IPS DF 6.9 (cell line): ENCODE measurements around the gene NR5A2.

Source experiments
- DNase-seq: peaks from one replicate; pipeline ENCODE4 v3.0.0-alpha.2; 2013; ENCODE audit warnings: low read depth, low spot score
- H3K27ac ChIP-seq: one replicate; pipeline ENCODE4 v1.5.1; 2013; ENCODE audit warnings: low read length, control low read depth
- H3K27me3 ChIP-seq: 2 replicates; pipeline ENCODE4 v1.6.1; 2013; ENCODE audit warnings: mild to moderate bottlenecking, low read length; ENCODE audit not compliant: control insufficient read depth, insufficient read depth
- H3K36me3 ChIP-seq: 2 replicates; pipeline ENCODE4 v1.6.1; 2013; ENCODE audit warnings: low read length; ENCODE audit not compliant: control insufficient read depth, insufficient read depth
- H3K4me1 ChIP-seq: 2 replicates; pipeline ENCODE4 v1.6.1; 2013; ENCODE audit warnings: low read length; ENCODE audit not compliant: control insufficient read depth, insufficient read depth
- H3K4me3 ChIP-seq: 2 replicates; pipeline ENCODE4 v1.5.1; 2013; ENCODE audit warnings: mild to moderate bottlenecking, low read length
- H3K9me3 ChIP-seq: 2 replicates; pipeline ENCODE4 v1.6.1; 2013; ENCODE audit warnings: low read length, inconsistent platforms; ENCODE audit not compliant: control insufficient read depth, insufficient read depth
- WGBS: extraction: QIAGEN DNeasy Blood & Tissue Kit; methylation state at CpG from one replicate; pipeline ENCODE4 v1.1.7; 2013; ENCODE audit warnings: mixed read lengths, missing lambda C conversion rate; ENCODE audit not compliant: insufficient read length, insufficient coverage; 5-methylcytosine and 5-hydroxymethylcytosine counted together

Gene NR5A2

DNA sequence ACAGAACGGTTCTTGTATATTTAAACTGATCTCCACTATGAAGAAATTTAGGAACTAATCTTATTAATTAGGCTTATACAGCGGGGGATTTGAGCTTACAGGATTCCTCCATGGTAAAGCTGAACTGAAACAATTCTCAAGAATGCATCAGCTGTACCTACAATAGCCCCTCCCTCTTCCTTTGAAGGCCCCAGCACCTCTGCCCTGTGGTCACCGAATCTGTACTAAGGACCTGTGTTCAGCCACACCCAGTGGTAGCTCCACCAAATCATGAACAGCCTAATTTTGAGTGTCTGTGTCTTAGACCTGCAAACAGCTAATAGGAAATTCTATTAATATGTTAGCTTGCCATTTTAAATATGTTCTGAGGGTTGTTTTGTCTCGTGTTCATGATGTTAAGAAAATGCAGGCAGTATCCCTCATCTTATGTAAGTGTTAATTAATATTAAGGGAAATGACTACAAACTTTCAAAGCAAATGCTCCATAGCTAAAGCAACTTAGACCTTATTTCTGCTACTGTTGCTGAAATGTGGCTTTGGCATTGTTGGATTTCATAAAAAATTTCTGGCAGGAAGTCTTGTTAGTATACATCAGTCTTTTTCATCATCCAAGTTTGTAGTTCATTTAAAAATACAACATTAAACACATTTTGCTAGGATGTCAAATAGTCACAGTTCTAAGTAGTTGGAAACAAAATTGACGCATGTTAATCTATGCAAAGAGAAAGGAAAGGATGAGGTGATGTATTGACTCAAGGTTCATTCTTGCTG is 147.2 kb downstream of the NR5A2 start:
- DNase-seq: no peak
- WGBS: no CpG with 5 or more reads among the region's 5 CpGs
- Histone ChIP-seq H3K9me3 (no peaks in the 10 kb centered on the region), H3K27ac (no peak overlapping the region), H3K27me3 (no peaks in the 10 kb centered on the region), H3K36me3 (no peaks in the 10 kb centered on the region), H3K4me3 (no peak overlapping the region), H3K4me1 (no peaks in the 10 kb centered on the region)

- H3K27ac ChIP-seq: no peak overlapping the region
- WGBS: no CpG with 5 or more reads among the region's 7 CpGs
Observed at GRCh38 chr1:200176181-200176580, 148.7 kb downstream of the NR5A2 start.

DNA sequence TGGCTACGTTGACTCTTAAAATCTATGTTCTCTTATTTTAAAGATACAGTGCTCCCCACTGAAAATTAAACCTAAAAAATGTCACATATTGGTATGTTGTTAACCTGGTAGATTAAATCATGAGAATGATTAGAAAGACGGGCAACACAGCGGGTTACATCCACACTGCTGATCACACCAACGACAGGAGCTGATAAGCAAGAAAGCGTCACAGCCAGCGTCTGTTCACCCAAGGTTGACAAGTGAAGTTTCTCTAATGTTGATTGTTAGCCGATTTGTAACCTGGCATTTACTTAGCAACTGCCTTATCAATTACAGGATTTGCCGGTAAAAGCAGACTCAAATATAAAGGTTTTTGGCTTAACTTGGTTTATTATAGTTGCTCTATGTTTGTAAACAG is 149.3 kb downstream of the NR5A2 start:
- Histone ChIP-seq H3K27me3 (no peaks in the 10 kb centered on the region), H3K36me3 (no peaks in the 10 kb centered on the region), H3K4me1 (no peaks in the 10 kb centered on the region), H3K4me3 (no peak overlapping the region), H3K9me3 (no peaks in the 10 kb centered on the region), H3K27ac (no peak overlapping the region)
- no peak for DNase-seq
- no CpG with 5 or more reads among the region's 8 CpGs for WGBS

More at GRCh38 chr1:200176181-200176580, 148.7 kb downstream of the NR5A2 start:
- no peaks in the 10 kb centered on the region for H3K27me3 ChIP-seq
- H3K4me3 ChIP-seq: no peak overlapping the region
- no peaks in the 10 kb centered on the region for H3K36me3 ChIP-seq
- H3K4me1 ChIP-seq: no peaks in the 10 kb centered on the region
- DNase-seq: no peak
- H3K9me3 ChIP-seq: no peaks in the 10 kb centered on the region

DNA sequence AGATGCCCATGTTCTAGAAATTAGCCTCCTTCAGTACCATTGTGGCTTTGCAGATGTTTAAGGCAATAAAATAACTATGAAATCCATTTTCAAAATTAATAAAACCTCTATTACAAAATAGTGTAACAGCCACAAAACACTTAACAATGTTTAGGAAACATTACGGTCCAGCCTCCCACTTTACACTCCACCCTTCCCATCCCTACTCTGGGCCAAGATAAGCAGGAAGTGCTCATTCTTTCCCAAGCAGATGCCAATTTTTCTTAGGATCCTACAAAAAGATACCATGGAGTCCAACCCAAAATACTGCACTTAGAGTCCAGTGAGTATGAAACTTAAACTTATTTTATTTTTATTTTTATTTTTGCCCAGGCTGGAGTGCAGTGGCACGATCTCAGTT is 150.8 kb downstream of the NR5A2 start:
- WGBS: no CpG with 5 or more reads among the region's 2 CpGs
- Histone ChIP-seq H3K36me3 (no peaks in the 10 kb centered on the region), H3K27me3 (no peaks in the 10 kb centered on the region), H3K4me3 (no peak overlapping the region), H3K27ac (no peak overlapping the region), H3K4me1 (no peaks in the 10 kb centered on the region), H3K9me3 (no peaks in the 10 kb centered on the region)
- DNase-seq: no peak

GRCh38 chr1:200179126-200179780 is 151.7 kb downstream of the NR5A2 start:
- H3K27ac ChIP-seq: no peak overlapping the region
- no peak overlapping the region for H3K4me3 ChIP-seq
- no peaks in the 10 kb centered on the region for H3K36me3 ChIP-seq
- no CpG with 5 or more reads among the region's 8 CpGs for WGBS
- no peak for DNase-seq
- no peaks in the 10 kb centered on the region for H3K4me1 ChIP-seq
- H3K27me3 ChIP-seq: no peaks in the 10 kb centered on the region
- no peaks in the 10 kb centered on the region for H3K9me3 ChIP-seq

- no peaks in the 10 kb centered on the region for H3K36me3 ChIP-seq
- WGBS: no CpG with 5 or more reads among the region's 4 CpGs
- H3K27me3 ChIP-seq: no peaks in the 10 kb centered on the region
- H3K4me1 ChIP-seq: no peaks in the 10 kb centered on the region
- H3K27ac ChIP-seq: no peak overlapping the region
- no peak for DNase-seq
- no peak overlapping the region for H3K4me3 ChIP-seq
- no peaks in the 10 kb centered on the region for H3K9me3 ChIP-seq
Observed at GRCh38 chr1:200179781-200180160, 152.3 kb downstream of the NR5A2 start.

DNA sequence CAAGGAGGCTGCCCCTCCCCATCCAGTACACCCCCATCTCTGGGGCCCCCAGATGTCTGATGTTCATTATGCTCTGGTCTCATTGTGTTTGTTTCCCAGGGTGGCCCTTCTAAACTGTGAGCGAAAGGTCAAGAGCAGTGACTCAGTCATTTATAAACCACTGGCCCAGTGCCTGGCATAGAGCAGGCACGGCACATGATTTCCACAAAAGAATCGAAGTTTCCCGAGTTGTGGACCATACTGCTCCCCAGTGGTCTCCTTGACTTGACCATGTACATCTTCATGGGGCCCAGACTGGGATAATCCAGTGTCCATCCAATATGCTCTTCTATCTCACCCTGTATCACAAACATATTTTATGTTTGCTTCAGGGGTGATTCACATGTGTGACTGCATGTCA is 153.3 kb downstream of the NR5A2 start:
- no CpG with 5 or more reads among the region's 4 CpGs for WGBS
- H3K4me1 ChIP-seq: no peaks in the 10 kb centered on the region

DNA sequence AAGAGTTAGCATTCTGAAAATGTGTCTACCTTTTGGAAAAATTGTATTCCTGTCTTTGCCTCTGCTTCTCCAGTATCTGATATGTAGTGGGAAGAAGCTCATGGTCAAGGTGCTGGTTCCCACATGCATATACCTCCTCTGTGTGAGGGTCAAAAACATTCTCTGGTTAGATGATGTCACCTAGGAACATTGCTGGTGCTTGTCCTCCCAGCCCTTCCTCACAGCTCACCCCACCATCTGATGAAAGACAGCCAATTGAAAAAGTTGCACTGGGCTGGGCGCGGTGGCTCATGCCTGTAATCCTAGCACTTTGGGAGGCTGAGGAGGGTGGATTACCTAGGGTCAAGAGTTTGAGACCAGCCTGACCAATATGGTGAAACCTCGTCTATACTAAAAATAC is 154.4 kb downstream of the NR5A2 start:
- Histone ChIP-seq H3K36me3 (no peaks in the 10 kb centered on the region), H3K4me3 (no peak overlapping the region), H3K27ac (no peak overlapping the region), H3K27me3 (no peaks in the 10 kb centered on the region), H3K9me3 (no peaks in the 10 kb centered on the region), H3K4me1 (no peaks in the 10 kb centered on the region)
- no peak for DNase-seq
- WGBS: no CpG with 5 or more reads among the region's 3 CpGs

More for the DNA sequence above, 153.3 kb downstream of the NR5A2 start:
- H3K36me3 ChIP-seq: no peaks in the 10 kb centered on the region
- no peak for DNase-seq
- no peaks in the 10 kb centered on the region for H3K27me3 ChIP-seq
- H3K9me3 ChIP-seq: no peaks in the 10 kb centered on the region
- H3K4me3 ChIP-seq: no peak overlapping the region
- no peak overlapping the region for H3K27ac ChIP-seq

GRCh38 chr1:200182701-200183100 is 155.2 kb downstream of the NR5A2 start:
- Histone ChIP-seq H3K27ac (no peak overlapping the region), H3K9me3 (no peaks in the 10 kb centered on the region), H3K36me3 (no peaks in the 10 kb centered on the region), H3K4me1 (no peaks in the 10 kb centered on the region), H3K27me3 (no peaks in the 10 kb centered on the region), H3K4me3 (no peak overlapping the region)
- whole genome bisulfite sequencing: no CpG with 5 or more reads among the region's 7 CpGs
- no peak for DNase-seq

DNA sequence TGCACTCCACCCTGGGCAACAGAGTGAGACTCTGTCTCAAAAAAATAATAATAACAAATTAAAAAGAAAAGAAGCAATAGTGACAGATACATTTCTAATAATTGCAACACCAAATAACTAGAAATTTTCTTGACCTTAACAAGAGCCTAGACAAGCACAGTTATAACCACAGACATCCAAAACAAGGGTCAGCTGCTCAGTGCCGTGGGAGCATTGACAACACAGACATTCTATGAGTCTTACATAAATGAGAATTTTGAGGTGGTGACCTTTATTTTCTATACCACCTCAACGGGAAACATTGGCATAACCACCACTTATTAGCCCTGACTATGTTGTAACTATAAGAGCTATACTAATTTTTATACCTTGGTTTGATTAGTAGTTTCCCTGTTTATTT is 156.1 kb downstream of the NR5A2 start:
- H3K27me3 ChIP-seq: no peaks in the 10 kb centered on the region
- no peaks in the 10 kb centered on the region for H3K9me3 ChIP-seq
- no peak overlapping the region for H3K27ac ChIP-seq
- H3K4me3 ChIP-seq: no peak overlapping the region
- no peaks in the 10 kb centered on the region for H3K4me1 ChIP-seq
- no peaks in the 10 kb centered on the region for H3K36me3 ChIP-seq
- WGBS: no CpG with 5 or more reads among the region's 2 CpGs
- DNase-seq: no peak

GRCh38 chr1:200184196-200184595 is 156.7 kb downstream of the NR5A2 start:
- no peaks in the 10 kb centered on the region for H3K27me3 ChIP-seq
- no peaks in the 10 kb centered on the region for H3K9me3 ChIP-seq
- H3K4me1 ChIP-seq: no peaks in the 10 kb centered on the region
- no CpG with 5 or more reads among the region's 4 CpGs for WGBS
- no peaks in the 10 kb centered on the region for H3K36me3 ChIP-seq
- no peak overlapping the region for H3K4me3 ChIP-seq
- no peak overlapping the region for H3K27ac ChIP-seq
- no peak for DNase-seq
